ENCODE measurements around the gene CUEDC2. TPM values are rescaled to one million over a fixed set of nuclear protein-coding genes. Genes with fewer than 3 reads are reported as not detected.
A peak's percentile ranks its signal among the peaks of the same experiment; 100 is the strongest.

Gene CUEDC2
- total and polyA plus RNA-seq, 7 experiments from 2014 or later: 27.0 to 69.0 (median 36.1) TPM

DNA sequence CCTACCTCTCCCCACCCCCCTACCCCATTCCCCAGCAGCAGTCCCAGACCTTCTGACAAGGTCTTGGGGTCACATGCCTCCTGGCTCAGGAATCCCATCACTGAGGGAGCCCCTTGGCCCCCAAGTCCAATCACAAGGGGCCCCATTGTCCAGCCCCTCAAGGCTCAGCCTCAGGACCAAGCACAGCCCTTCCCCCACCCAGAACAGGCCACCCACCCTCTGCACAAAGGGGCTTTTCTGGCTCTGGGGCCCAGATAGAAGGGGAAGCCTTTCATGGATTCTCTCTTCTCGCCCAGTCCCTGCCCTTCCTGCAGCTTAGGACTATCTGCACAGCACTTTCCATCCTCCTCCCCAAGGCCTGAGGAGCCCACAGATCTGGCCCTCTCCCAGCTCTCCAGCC lies 6.9 kb downstream of the CUEDC2 start:
- H3K27ac Mint-ChIP-seq: peak overlapping the region in 3 of 9 donors; percentile 15 to 67 (median 54)
- Histone ChIP-seq H3K36me3 (ENCODE audit: control insufficient read depth in 2 of 3, insufficient read depth in 3 of 3, low read length in 3 of 3) (peaks cover 0 to 24% (median 0%) of the 10 kb centered on the region in 3 experiments), H3K4me3 (ENCODE audit: low read length) (no peak overlapping the region), H3K27ac (ENCODE audit: low read depth, low read length) (no peak overlapping the region), H3K4me1 (ENCODE audit: control insufficient read depth in 2 of 2, insufficient read depth in 2 of 2, low read length in 2 of 2) (peaks cover 11 to 18% of the 10 kb centered on the region in 2 donors), H3K27me3 (ENCODE audit: control insufficient read depth in 2 of 2, insufficient read depth in 2 of 2, low read length in 2 of 2) (no peaks in the 10 kb centered on the region), H3K9me3 (ENCODE audit: control insufficient read depth in 2 of 3, low read length in 3 of 3) (no peaks in the 10 kb centered on the region)
- POLR2A ChIA-PET: interaction anchor here (0.6 to 6.3 kb wide), 2 partner anchors 28 to 46 kb away, joined by 3 to 90 read pairs; partner anchors contain the start of gene NFKB2
- ATAC-seq (no peak), DNase-seq (peak in 1 of 9 donors; percentile 5)
- H3K9me3 Mint-ChIP-seq: peaks cover 0 to 2% (median 0%) of the 10 kb centered on the region in 11 donors
- peaks cover 19 to 29% (median 22%) of the 10 kb centered on the region in 7 donors for H3K4me1 Mint-ChIP-seq
- H3K27me3 Mint-ChIP-seq: peaks cover 0 to 3% (median 0%) of the 10 kb centered on the region in 5 donors
- CTCF ChIA-PET: interaction anchor here (0.6 to 0.7 kb wide), 2 partner anchors 25 to 28 kb away, joined by 3 read pairs; partner anchors contain the start of gene C10orf95
- H3K36me3 Mint-ChIP-seq: peaks cover 0 to 7% (median 0%) of the 10 kb centered on the region in 5 donors
- no peak overlapping the region for H3K4me3 Mint-ChIP-seq
- intact Hi-C loops (cut with micrococcal nuclease): no loop called here

DNA sequence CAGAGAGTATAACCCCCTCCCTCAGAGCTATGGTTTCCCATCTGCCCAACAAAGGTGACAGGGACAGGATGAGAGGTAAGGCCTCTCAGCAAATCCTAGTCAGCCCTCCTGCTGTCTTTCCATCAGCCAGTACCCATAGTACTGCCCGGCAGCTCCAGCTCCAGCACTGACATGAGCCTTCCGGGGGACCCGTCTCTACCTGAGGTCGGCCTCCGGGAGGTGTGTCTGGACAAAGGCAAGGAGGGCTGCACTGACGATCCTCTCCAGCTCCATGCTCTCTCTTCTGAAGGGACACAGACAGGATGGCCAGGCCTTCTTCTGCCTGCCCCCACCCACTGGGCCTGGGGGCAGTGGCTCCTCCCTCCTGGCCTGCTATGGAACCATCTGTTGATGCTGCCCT lies 7.5 kb downstream of the CUEDC2 start:
- intact Hi-C loops (cut with micrococcal nuclease): no loop called here
- Mint-ChIP-seq H3K4me1 (peaks cover 20 to 34% (median 27%) of the 10 kb centered on the region in 7 donors), H3K36me3 (peaks cover 0 to 7% (median 0%) of the 10 kb centered on the region in 5 donors), H3K9me3 (peaks cover 0 to 2% (median 0%) of the 10 kb centered on the region in 11 donors), H3K4me3 (no peak overlapping the region), H3K27ac (peak overlapping the region in 1 of 9 donors; percentile 8), H3K27me3 (peaks cover 0 to 3% (median 0%) of the 10 kb centered on the region in 5 donors)
- no peak overlapping the region for H3K4me3 ChIP-seq (ENCODE audit: low read length)
- ATAC-seq (no peak), DNase-seq (no peak)
- H3K9me3 ChIP-seq (ENCODE audit: control insufficient read depth in 2 of 3, low read length in 3 of 3): no peaks in the 10 kb centered on the region
- no peak overlapping the region for H3K27ac ChIP-seq (ENCODE audit: low read depth, low read length)
- H3K36me3 ChIP-seq (ENCODE audit: control insufficient read depth in 2 of 3, insufficient read depth in 3 of 3, low read length in 3 of 3): peaks cover 0 to 24% (median 0%) of the 10 kb centered on the region in 3 experiments
- H3K4me1 ChIP-seq (ENCODE audit: control insufficient read depth in 2 of 2, insufficient read depth in 2 of 2, low read length in 2 of 2): peaks cover 16 to 23% of the 10 kb centered on the region in 2 donors
- CTCF ChIA-PET: interaction anchor here (0.7 to 5.1 kb wide), 2 partner anchors 25 to 26 kb away, joined by 3 to 26 read pairs; partner anchors contain the start of gene C10orf95
- POLR2A ChIA-PET: interaction anchor here (0.7 to 6.3 kb wide), 4 partner anchors 9 to 289 kb away, joined by 3 to 133 read pairs (median 82); partner anchors contain the start of genes C10orf95, CUEDC2 and NFKB2
- H3K27me3 ChIP-seq (ENCODE audit: control insufficient read depth in 2 of 2, insufficient read depth in 2 of 2, low read length in 2 of 2): no peaks in the 10 kb centered on the region

DNA sequence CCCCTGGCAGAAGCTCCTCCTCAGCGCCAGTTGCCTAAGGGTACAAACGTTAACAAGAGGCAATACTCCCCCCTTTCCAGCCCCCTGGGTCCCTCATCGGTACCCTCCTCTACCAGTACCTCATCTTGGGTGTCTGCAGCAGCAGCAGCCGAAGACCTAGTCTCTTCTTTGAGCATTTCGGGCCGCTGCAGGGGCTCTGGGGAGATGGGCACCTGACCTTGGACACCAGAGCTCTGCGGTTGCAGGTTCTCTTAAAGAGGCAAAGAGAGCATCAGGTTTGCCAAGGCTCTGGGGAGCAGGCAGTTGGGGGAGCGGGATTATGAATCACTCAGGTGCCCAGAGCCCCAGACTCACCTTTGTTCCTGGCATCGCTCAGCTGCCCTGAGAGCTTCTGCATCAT lies 8.2 kb downstream of the CUEDC2 start:
- H3K27me3 ChIP-seq (ENCODE audit: control insufficient read depth in 2 of 2, insufficient read depth in 2 of 2, low read length in 2 of 2): no peaks in the 10 kb centered on the region
- H3K36me3 ChIP-seq (ENCODE audit: control insufficient read depth in 2 of 3, insufficient read depth in 3 of 3, low read length in 3 of 3): peaks cover 0 to 24% (median 0%) of the 10 kb centered on the region in 3 experiments
- H3K9me3 ChIP-seq (ENCODE audit: control insufficient read depth in 2 of 3, low read length in 3 of 3): no peaks in the 10 kb centered on the region
- Mint-ChIP-seq H3K27me3 (peaks cover 0 to 4% (median 0%) of the 10 kb centered on the region in 5 donors), H3K4me1 (peaks cover 20 to 42% (median 33%) of the 10 kb centered on the region in 7 donors), H3K4me3 (peak overlapping the region in 3 of 10 donors; percentile 16 to 98 (median 27)), H3K36me3 (peaks cover 0 to 7% (median 0%) of the 10 kb centered on the region in 5 donors), H3K27ac (peak overlapping the region in 2 of 9 donors; percentile 8 to 18), H3K9me3 (peaks cover 0 to 4% (median 0%) of the 10 kb centered on the region in 11 donors)
- intact Hi-C loops (cut with micrococcal nuclease): no loop called here
- H3K27ac ChIP-seq (ENCODE audit: low read depth, low read length): no peak overlapping the region
- ATAC-seq (no peak), DNase-seq (no peak)
- peaks cover 24 to 30% of the 10 kb centered on the region in 2 donors for H3K4me1 ChIP-seq (ENCODE audit: control insufficient read depth in 2 of 2, insufficient read depth in 2 of 2, low read length in 2 of 2)
- no peak overlapping the region for H3K4me3 ChIP-seq (ENCODE audit: low read length)
- ChIA-PET CTCF (interaction anchor here (0.7 to 5.3 kb wide), 4 partner anchors 8 to 29 kb away, joined by 3 to 40 read pairs (median 23); partner anchors contain the start of genes CUEDC2 and NFKB2), POLR2A (interaction anchor here (0.7 to 6.3 kb wide), 5 partner anchors 10 to 289 kb away, joined by 3 to 133 read pairs (median 73); partner anchors contain the start of genes C10orf95, CUEDC2 and NFKB2)

DNA sequence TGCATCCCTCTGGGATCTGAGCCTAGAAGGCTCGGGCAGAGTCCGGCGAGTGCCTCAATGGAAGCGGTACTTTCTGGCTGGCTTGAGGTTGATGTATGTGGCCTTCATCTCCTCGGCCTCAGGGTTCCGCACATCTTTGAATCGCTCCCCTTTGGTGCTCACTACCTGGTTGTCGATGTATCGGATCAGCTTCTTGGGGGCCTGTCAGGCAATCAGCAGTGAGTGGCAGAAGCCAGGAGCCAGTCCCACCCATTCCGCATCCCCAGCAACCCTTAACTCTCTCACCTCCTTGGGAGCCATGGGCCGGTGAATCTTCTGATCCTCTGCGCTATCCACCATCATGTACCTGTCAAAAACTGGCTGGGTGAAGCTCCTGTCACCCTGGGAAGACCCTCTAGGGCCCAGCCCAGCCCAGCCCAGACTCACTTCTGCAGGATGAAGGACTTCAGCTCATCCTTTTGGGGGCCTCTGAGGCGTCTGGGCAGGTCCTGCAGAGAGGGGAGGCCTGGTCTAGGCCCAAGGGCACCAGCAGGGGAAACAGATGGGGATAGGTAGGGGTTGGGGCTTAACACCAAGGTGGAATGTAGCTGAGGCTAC lies 8.9 kb downstream of the CUEDC2 start:
- H3K4me1 ChIP-seq (ENCODE audit: control insufficient read depth in 2 of 2, insufficient read depth in 2 of 2, low read length in 2 of 2): peaks cover 26 to 33% of the 10 kb centered on the region in 2 donors
- Mint-ChIP-seq H3K27me3 (peaks cover 0 to 9% (median 0%) of the 10 kb centered on the region in 5 donors), H3K36me3 (peaks cover 0 to 7% (median 0%) of the 10 kb centered on the region in 5 donors), H3K4me3 (peak overlapping the region in 9 of 10 donors; percentile 23 to 99 (median 73)), H3K27ac (peak overlapping the region in 2 of 9 donors; percentile 16 to 33), H3K9me3 (peaks cover 0 to 4% (median 0%) of the 10 kb centered on the region in 11 donors), H3K4me1 (peaks cover 20 to 45% (median 37%) of the 10 kb centered on the region in 7 donors)
- intact Hi-C loops (cut with micrococcal nuclease): no loop called here
- H3K36me3 ChIP-seq (ENCODE audit: control insufficient read depth in 2 of 3, insufficient read depth in 3 of 3, low read length in 3 of 3): peaks cover 0 to 24% (median 0%) of the 10 kb centered on the region in 3 experiments
- POLR2A ChIA-PET: interaction anchor here (0.8 to 6.3 kb wide), 7 partner anchors 10 to 48 kb away, joined by 3 to 133 read pairs (median 53); partner anchors contain the start of genes C10orf95, CUEDC2 and NFKB2
- no peaks in the 10 kb centered on the region for H3K27me3 ChIP-seq (ENCODE audit: control insufficient read depth in 2 of 2, insufficient read depth in 2 of 2, low read length in 2 of 2)
- H3K9me3 ChIP-seq (ENCODE audit: control insufficient read depth in 2 of 3, low read length in 3 of 3): no peaks in the 10 kb centered on the region
- H3K4me3 ChIP-seq (ENCODE audit: low read length): no peak overlapping the region
- peak in 1 of 9 donors; percentile 3 for DNase-seq
- CTCF ChIA-PET: interaction anchor here (0.6 to 5.3 kb wide), 8 partner anchors 8 to 81 kb away, joined by 3 to 40 read pairs (median 4); partner anchors contain the start of genes CUEDC2 and NFKB2
- H3K27ac ChIP-seq (ENCODE audit: low read depth, low read length): no peak overlapping the region
- no peak for ATAC-seq

GRCh38 chr10:102422545-102423129 lies 9.7 kb downstream of the CUEDC2 start:
- DNase-seq (peak in 2 of 9 donors; percentile 16 to 75), ATAC-seq (peak; percentile 42)
- Mint-ChIP-seq H3K4me1 (peaks cover 23 to 44% (median 40%) of the 10 kb centered on the region in 7 donors), H3K9me3 (peaks cover 0 to 6% (median 0%) of the 10 kb centered on the region in 11 donors), H3K27me3 (peaks cover 7 to 17% (median 8%) of the 10 kb centered on the region in 5 donors), H3K27ac (peak overlapping the region; percentile 15 to 94 (median 69)), H3K4me3 (peak overlapping the region; percentile 94 to 99 (median 98)), H3K36me3 (peaks cover 0 to 7% (median 0%) of the 10 kb centered on the region in 5 donors)
- no peaks in the 10 kb centered on the region for H3K27me3 ChIP-seq (ENCODE audit: control insufficient read depth in 2 of 2, insufficient read depth in 2 of 2, low read length in 2 of 2)
- H3K4me1 ChIP-seq (ENCODE audit: control insufficient read depth in 2 of 2, insufficient read depth in 2 of 2, low read length in 2 of 2): peaks cover 26 to 33% of the 10 kb centered on the region in 2 donors
- H3K36me3 ChIP-seq (ENCODE audit: control insufficient read depth in 2 of 3, insufficient read depth in 3 of 3, low read length in 3 of 3): peaks cover 0 to 24% (median 0%) of the 10 kb centered on the region in 3 experiments
- H3K9me3 ChIP-seq (ENCODE audit: control insufficient read depth in 2 of 3, low read length in 3 of 3): no peaks in the 10 kb centered on the region
- H3K4me3 ChIP-seq (ENCODE audit: low read length): peak overlapping the region; percentile 93
- CTCF ChIA-PET: interaction anchor here (0.6 to 5.3 kb wide), 11 partner anchors 9 to 82 kb away, joined by 3 to 40 read pairs (median 4); partner anchors contain the start of genes CUEDC2 and NFKB2
- intact Hi-C loops (cut with micrococcal nuclease): no loop called here
- POLR2A ChIA-PET: interaction anchor here (0.6 to 6.3 kb wide), 9 partner anchors 11 to 582 kb away, joined by 3 to 133 read pairs (median 10); partner anchors contain the start of genes C10orf95, CUEDC2, GBF1 and NFKB2
- H3K27ac ChIP-seq (ENCODE audit: low read depth, low read length): peak overlapping the region; percentile 75

Data from naive thymus-derived CD4-positive, alpha-beta T cell (primary cell).